ENCODE measurements around the gene ACER2.

GRCh38 chr9:19410195-19410503 is 1.3 kb downstream of the ACER2 start:
- TF ChIP-seq CTCF (IDR thresholded peaks at IDR 0.05; ENCODE audit: poor library complexity) (no peak), EZH2phosphoT487 (IDR thresholded peaks at IDR 0.05; ENCODE audit: low read depth, severe bottlenecking, unreplicated experiment) (no peak)

Measured in hepatocyte (in vitro differentiated cells).